HS-27A (cell line): Measurements from ENCODE around the gene DNALI1.
"Not testable (repeated sequence)": the region's sequence is repeated elsewhere in the genome, so short reads cannot be mapped to it uniquely, and the experiment has no call there.

ENCODE experiments used
- DNase-seq: peaks from one replicate; pipeline ENCODE4 v3.0.0-alpha.2; 2012; ENCODE audit warnings: low read depth, missing footprints

Gene DNALI1

GRCh38 chr1:37553927-37554808 lies 2.6 kb upstream of the DNALI1 start, which contains the start of gene SNIP1:
SNIP1 (minus strand) TSS chr1:37554293; CDS start chr1:37554229, 64 bp downstream.
- peak; percentile 84 for DNase-seq

- DNase-seq: no peak
These were observed 662 bp downstream of the DNALI1 start for GRCh38 chr1:37557402-37557801.

GRCh38 chr1:37558411-37558810 lies 1.7 kb downstream of the DNALI1 start:
- no peak for DNase-seq

GRCh38 chr1:37559080-37559479 lies 2.3 kb downstream of the DNALI1 start:
- DNase-seq: no peak

GRCh38 chr1:37559957-37560379 lies 3.2 kb downstream of the DNALI1 start:
- DNase-seq: not testable (repeated sequence)

GRCh38 chr1:37560401-37561132 lies 3.8 kb downstream of the DNALI1 start:
- DNase-seq: no peak

- no peak for DNase-seq
These were observed 4.7 kb downstream of the DNALI1 start for GRCh38 chr1:37561133-37562132.

- DNase-seq: no peak
These were observed 6.2 kb downstream of the DNALI1 start for GRCh38 chr1:37562984-37563383.

GRCh38 chr1:37564892-37565291 lies 8.2 kb downstream of the DNALI1 start:
- DNase-seq: no peak

- no peak for DNase-seq
These were observed 10.3 kb downstream of the DNALI1 start for GRCh38 chr1:37567023-37567422.

GRCh38 chr1:37570528-37571334 lies 14.0 kb downstream of the DNALI1 start:
- no peak for DNase-seq

GRCh38 chr1:37574834-37575480 lies 18.2 kb downstream of the DNALI1 start:
- peak; percentile 45 for DNase-seq

- DNase-seq: no peak
These were observed 19.0 kb downstream of the DNALI1 start for GRCh38 chr1:37575692-37576091.

GRCh38 chr1:37584544-37584943 lies 27.8 kb downstream of the DNALI1 start:
- DNase-seq: not testable (repeated sequence)

GRCh38 chr1:37588939-37589338 lies 32.2 kb downstream of the DNALI1 start:
- no peak for DNase-seq

- DNase-seq: no peak
These were observed 37.0 kb downstream of the DNALI1 start for GRCh38 chr1:37593726-37594125.

- DNase-seq: peak; percentile 89
These were observed 38.9 kb downstream of the DNALI1 start, which contains the start of gene GNL2 for GRCh38 chr1:37595440-37596181. GNL2 (minus strand) TSS chr1:37595937; CDS start chr1:37595822, 115 bp downstream.

GRCh38 chr1:37596182-37596667 lies 39.5 kb downstream of the DNALI1 start:
- no peak for DNase-seq

GRCh38 chr1:37599940-37600339 lies 43.2 kb downstream of the DNALI1 start:
- DNase-seq: no peak
